K562 (cell line): ENCODE results near the gene KRT14. TPM values are rescaled to one million over a fixed set of nuclear protein-coding genes. Genes with fewer than 3 reads are reported as not detected.

ENCODE experiments used
- ATAC-seq: fragments of 200-7000 bp; cut with Tn5 transposase; 3 replicates; pipeline ENCODE4 v1.9.1; 2020; ENCODE audit warnings: moderate library complexity
- BruUV-seq: library from RNA; stranded (reverse); fragments of 400-500 nt; replicated peaks from 2 replicates; lab custom pipeline; 2021; lab: Mats Ljungman, UMichigan
- CTCF ChIA-PET: fragments of 300-600 bp; formaldehyde crosslinking; extraction: SDS; loops from one replicate; lab custom pipeline; 2021; ENCODE audit warnings: low intra/inter-chr PET ratio; lab: Yijun Ruan, JAX
- POLR2A ChIA-PET: fragments of 300-600, 350-650 bp; sonication (Branson Sonifier 250); formaldehyde crosslinking; extraction: SDS; loops from one replicate; lab custom pipeline; 2021; ENCODE audit warnings: antibody characterized with exemption, inconsistent platforms; lab: Yijun Ruan, JAX
- DNase-seq, 4 experiments: peaks; one replicate each; pipeline versions ENCODE4 v3.0.0 to v3.0.0-alpha.2; 2011 to 2018; ENCODE audit warnings: low spot score in 3 of 4, mixed read lengths in 3 of 4; ENCODE audit errors: extremely low read depth in 1 of 4
- FAIRE-seq: peaks from 2 replicates; lab custom pipeline; 2011; peaks lifted over from hg19 to GRCh38; lab: Jason Lieb, UNC
- H2AFZ ChIP-seq: 2 replicates; pipeline ENCODE4 v1.6.0; 2011; ENCODE audit warnings: low read depth, low read length, control low read depth, inconsistent platforms
- H3K27ac ChIP-seq: fragments of 200-600 bp; 3 replicates; pipeline ENCODE4 v1.8.0; 2011; ENCODE audit warnings: low read depth, mild to moderate bottlenecking, control low read depth, inconsistent platforms, low read length, moderate library complexity, mixed read lengths; ENCODE audit errors: extremely low read depth
- H3K27me3 ChIP-seq, 2 experiments: fragments of 300-600 bp in 1 of 2; 2 replicates in 1 of 2; 3 replicates in 1 of 2; pipeline versions ENCODE4 v1.6.0 to v1.8.0; 2011; ENCODE audit warnings: inconsistent platforms in 2 of 2, low read length in 2 of 2, mild to moderate bottlenecking in 1 of 2, mixed read lengths in 1 of 2, moderate library complexity in 1 of 2; ENCODE audit not compliant: control insufficient read depth in 2 of 2, insufficient read depth in 2 of 2
- H3K36me3 ChIP-seq: fragments of 300-600 bp; 3 replicates; pipeline ENCODE4 v1.8.0; 2011; ENCODE audit warnings: mild to moderate bottlenecking, low read length, inconsistent platforms; ENCODE audit not compliant: control insufficient read depth, insufficient read depth
- H3K4me1 ChIP-seq, 2 experiments: fragments of 200-600 bp in 1 of 2; replicated peaks in 1 of 2; 2 replicates in 1 of 2; 3 replicates in 1 of 2; pipeline versions ENCODE4 v1.5.1 to v1.8.0; 2011; ENCODE audit warnings: inconsistent platforms in 2 of 2, low read length in 2 of 2, mild to moderate bottlenecking in 1 of 2, mixed read lengths in 1 of 2, moderate library complexity in 1 of 2; ENCODE audit not compliant: control insufficient read depth in 2 of 2, insufficient read depth in 2 of 2
- H3K4me2 ChIP-seq: 2 replicates; pipeline ENCODE4 v1.6.1; 2011; ENCODE audit warnings: low read length, control low read depth, inconsistent platforms, mixed read lengths; ENCODE audit not compliant: insufficient read depth
- H3K4me3 ChIP-seq: fragments of 200-600 bp; sonication (generic), shearing (Covaris generic); 2 replicates; pipeline ENCODE4 v1.5.1; 2016; ENCODE audit warnings: control low read depth, inconsistent platforms
- H3K79me2 ChIP-seq: fragments of 200-600 bp; 3 replicates; pipeline ENCODE4 v1.8.0; 2011; ENCODE audit warnings: low read length, inconsistent platforms; ENCODE audit not compliant: control insufficient read depth, insufficient read depth
- H3K9ac ChIP-seq, 2 experiments: 2 replicates each; pipeline versions ENCODE4 v1.6.0 to v1.6.1; 2011; ENCODE audit warnings: low read depth in 2 of 2, low read length in 2 of 2, control low read depth in 1 of 2, inconsistent platforms in 1 of 2, mild to moderate bottlenecking in 1 of 2, mixed read lengths in 1 of 2; ENCODE audit not compliant: insufficient read depth in 1 of 2
- H3K9me1 ChIP-seq: one replicate; pipeline ENCODE4 v1.6.0; 2011; ENCODE audit warnings: inconsistent platforms, mild to moderate bottlenecking, low read length, moderate library complexity; ENCODE audit not compliant: control insufficient read depth, insufficient read depth
- H3K9me3 ChIP-seq: replicated peaks from 2 replicates; pipeline ENCODE4 v1.5.1; 2011; ENCODE audit warnings: low read depth, low read length, inconsistent platforms; ENCODE audit not compliant: control insufficient read depth, insufficient read depth
- H4K20me1 ChIP-seq: replicated peaks from 2 replicates; pipeline ENCODE4 v1.6.1; 2011; ENCODE audit warnings: low read length, inconsistent platforms, mixed read lengths; ENCODE audit not compliant: control insufficient read depth, insufficient read depth
- HNRNPLL ChIP-seq: fragments of 200-400 bp; formaldehyde crosslinking; IDR thresholded peaks from 2 replicates; pipeline ENCODE4 v1.6.1; 2017; ENCODE audit warnings: low read length, low read depth, mild to moderate bottlenecking; ENCODE audit not compliant: poor library complexity, severe bottlenecking
- IRF2 ChIP-seq: sonication (generic); formaldehyde crosslinking; IDR thresholded peaks from 2 replicates; pipeline ENCODE4 v1.8.1; 2022; ENCODE audit warnings: mild to moderate bottlenecking, missing genetic modification reagents
- KDM2B ChIP-seq: fragments of 250-450 bp; sonication (Bioruptor Pico); IDR thresholded peaks from 2 replicates; pipeline ENCODE4 v1.8.0; 2021; ENCODE audit warnings: mild to moderate bottlenecking, moderate library complexity
- LEF1 ChIP-seq: fragments of 450-650 bp; IDR thresholded peaks from 2 replicates; pipeline ENCODE4 v1.6.1; 2016; ENCODE audit warnings: mild to moderate bottlenecking
- RERE ChIP-seq: sonication (generic); formaldehyde crosslinking; IDR thresholded peaks from 2 replicates; pipeline ENCODE4 v1.8.0; 2023; ENCODE audit warnings: missing genetic modification reagents, mild to moderate bottlenecking, borderline replicate concordance
- ZNF12 ChIP-seq: sonication (generic); formaldehyde crosslinking; IDR thresholded peaks from 2 replicates; pipeline ENCODE4 v1.4.0; 2020; ENCODE audit warnings: mild to moderate bottlenecking, missing genetic modification reagents
- WGBS: fragments of 100-300 bp; shearing (Covaris generic); methylation state at CpG from one replicate; pipeline ENCODE4 v1.1.6; 2016; ENCODE audit warnings: low coverage, mixed read lengths; ENCODE audit not compliant: insufficient coverage; ENCODE audit errors: missing lambda C conversion rate; 5-methylcytosine and 5-hydroxymethylcytosine counted together
- in situ Hi-C: fragments of 300-500 bp; cut with MboI; formaldehyde crosslinking; loops from 4 replicates; pipeline ENCODE4 v1.15.0; 2018; ENCODE audit warnings: inconsistent platforms, mixed read lengths
- intact Hi-C: fragments of 100-400 bp; cut with micrococcal nuclease; formaldehyde crosslinking; loops from 2 replicates; pipeline ENCODE4 v1.14.2; 2022
- polyA plus RNA-seq, 8 experiments: library from polyadenylated mRNA; depleted of rRNA in 4 of 8; stranded (reverse) in 5 of 8; unstranded in 3 of 8; fragments of >200 nt; fragmentation: Nextera tagmentation in 2 of 8; fragmentation: Illumina TruSeq in 1 of 8; extraction: Ambion mirVana in 2 of 8; extraction: Trizol in 1 of 8; gene quantifications; 2 replicates each; pipeline versions ENCODE4 v1.2.1 to v1.2.3, GENCODE V29; 2011 to 2014; ENCODE audit warnings: inconsistent platforms in 1 of 8, missing spikeins in 1 of 8
- total RNA-seq, 7 experiments: library from RNA; depleted of rRNA in 6 of 7; stranded (reverse); fragments of >200 nt in 6 of 7; fragmentation: Illumina TruSeq in 2 of 7; extraction: Trizol in 2 of 7; gene quantifications; 2 replicates each; pipeline versions ENCODE4 v1.2.1 to v1.2.3, GENCODE V29; 2011 to 2021; ENCODE audit warnings: low replicate concordance in 1 of 7

The KRT14 gene
- total and polyA plus RNA-seq, 9 of the 15 experiments (the other 6 are each of a cell fraction or from before 2014, with no cell fraction given), result 0.22 TPM; not detected in 8

- TF ChIP-seq RERE (no peak), ZNF12 (CRISPR knock-in tag) (peak; percentile 98)
These were observed 39.9 kb downstream of the KRT14 start (continued) for GRCh38 chr17:41546819-41547218.

GRCh38 chr17:41545829-41546410 lies 40.8 kb downstream of the KRT14 start:
- ChIA-PET POLR2A (no interaction called here), CTCF (interaction anchor here (1.0 kb wide), 1 partner anchor 636 kb away, joined by 4 read pairs; no protein-coding TSS in a partner anchor)
- WGBS, result 68% methylated on average over 12 of the region's 13 CpGs
- TF ChIP-seq LEF1 (no peak), IRF2 (CRISPR knock-in tag) (no peak), HNRNPLL (no peak), KDM2B (CRISPR knock-in tag) (no peak)
- no peak for FAIRE-seq
- Histone ChIP-seq H3K9me1 (no peaks in the 10 kb centered on the region), H4K20me1 (no peaks in the 10 kb centered on the region), H3K27me3 (no peaks in the 10 kb centered on the region), H3K79me2 (no peaks in the 10 kb centered on the region), H3K9ac (no peak overlapping the region), H3K4me1 (peaks cover 36 to 44% of the 10 kb centered on the region in 2 experiments), H3K4me3 (no peak overlapping the region), H3K9me3 (no peaks in the 10 kb centered on the region), H3K4me2 (no peak overlapping the region), H3K27ac (no peak overlapping the region), H3K36me3 (no peaks in the 10 kb centered on the region), H2AFZ (no peak overlapping the region)
- ATAC-seq, result no peak
- in situ Hi-C loops (loop anchor here (5.0 kb wide), 3 partner anchors 59 to 744 kb away; partner anchors contain the start of gene KRT36), intact Hi-C loops (no loop called here)
- DNase-seq, result no peak
- no TSS peak for BruUV-seq
